ENCODE data around the gene PROM1.
A peak's percentile ranks its signal among the peaks of the same experiment; 100 is the strongest.

The PROM1 gene

DNA sequence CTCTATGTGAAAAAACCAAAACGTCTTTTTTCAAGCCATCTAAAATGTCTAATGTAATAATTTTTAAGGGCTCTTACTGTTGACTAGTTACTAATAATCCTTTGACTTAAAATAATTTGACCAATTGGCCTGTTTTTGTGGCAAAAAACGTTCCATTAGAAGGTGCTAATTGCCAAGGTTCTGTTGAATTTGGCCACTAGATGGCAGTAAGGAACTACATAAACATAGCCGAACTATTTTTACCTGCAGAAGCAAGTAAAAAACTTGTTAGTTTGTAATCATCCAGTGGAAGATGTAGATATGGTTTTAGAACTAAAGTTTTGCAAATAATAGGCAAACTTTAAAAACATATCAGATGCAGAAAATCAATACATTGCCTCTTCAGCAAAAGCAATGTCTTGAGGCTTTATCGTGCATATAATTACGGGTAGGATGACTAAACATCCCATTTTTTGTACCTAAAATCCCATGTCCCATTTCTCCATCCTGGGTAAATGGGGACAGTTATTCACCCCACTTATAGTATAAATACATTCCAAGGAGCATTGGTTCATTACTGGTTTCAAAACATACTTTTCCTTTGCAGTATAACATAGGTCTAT, 57.6 kb downstream of the PROM1 start:
- FAIRE-seq: peak; percentile 81

DNA sequence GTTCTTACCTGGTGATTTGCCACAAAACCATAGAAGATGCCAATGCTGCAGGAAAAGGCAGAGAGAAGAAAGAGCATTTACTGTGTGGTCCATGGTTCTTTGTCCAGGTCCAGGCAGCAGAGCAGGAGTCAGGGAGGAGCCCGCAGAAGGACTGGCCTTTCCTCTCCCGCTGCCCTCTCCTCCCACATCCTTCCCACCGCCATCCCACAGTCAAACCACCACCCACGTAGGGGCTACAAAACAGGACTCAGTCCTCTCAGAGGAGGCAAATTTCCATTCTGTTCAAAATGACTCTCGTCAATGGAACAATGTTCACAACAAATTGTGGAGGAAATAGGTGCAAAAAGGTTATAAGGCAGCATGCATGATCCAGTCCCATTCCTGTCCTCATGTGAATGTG, 58.6 kb downstream of the PROM1 start:
- no peak for FAIRE-seq

DNA sequence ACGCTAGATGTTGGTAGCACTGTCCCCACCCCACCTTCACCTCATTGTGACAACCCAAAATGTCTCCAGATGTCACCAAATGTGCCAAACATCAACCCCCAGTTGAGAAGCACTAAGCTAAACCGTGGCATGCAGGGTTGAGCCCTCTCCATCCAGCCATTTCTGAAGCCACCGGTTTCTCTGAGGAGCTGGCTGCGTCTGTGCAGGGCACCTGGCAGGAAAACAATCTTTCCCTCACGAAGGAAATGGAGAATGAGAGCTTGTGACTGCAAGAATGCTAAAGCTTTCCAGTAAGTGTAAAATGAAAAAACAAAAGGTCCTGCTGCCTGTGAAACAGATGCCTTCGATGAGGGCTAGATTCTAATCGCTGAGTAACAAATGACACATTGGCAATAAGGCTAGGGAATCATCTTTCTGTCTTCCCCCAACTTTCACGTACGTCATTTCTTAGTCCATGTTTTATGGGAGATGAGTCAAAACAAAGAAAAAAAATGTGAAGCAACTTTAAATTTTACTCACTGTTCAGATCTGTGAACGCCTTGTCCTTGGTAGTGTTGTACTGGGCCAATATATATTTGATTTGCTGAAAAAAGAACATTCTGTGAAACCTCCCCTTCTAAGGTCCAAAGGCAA, 59.9 kb downstream of the PROM1 start:
- FAIRE-seq: no peak

DNA sequence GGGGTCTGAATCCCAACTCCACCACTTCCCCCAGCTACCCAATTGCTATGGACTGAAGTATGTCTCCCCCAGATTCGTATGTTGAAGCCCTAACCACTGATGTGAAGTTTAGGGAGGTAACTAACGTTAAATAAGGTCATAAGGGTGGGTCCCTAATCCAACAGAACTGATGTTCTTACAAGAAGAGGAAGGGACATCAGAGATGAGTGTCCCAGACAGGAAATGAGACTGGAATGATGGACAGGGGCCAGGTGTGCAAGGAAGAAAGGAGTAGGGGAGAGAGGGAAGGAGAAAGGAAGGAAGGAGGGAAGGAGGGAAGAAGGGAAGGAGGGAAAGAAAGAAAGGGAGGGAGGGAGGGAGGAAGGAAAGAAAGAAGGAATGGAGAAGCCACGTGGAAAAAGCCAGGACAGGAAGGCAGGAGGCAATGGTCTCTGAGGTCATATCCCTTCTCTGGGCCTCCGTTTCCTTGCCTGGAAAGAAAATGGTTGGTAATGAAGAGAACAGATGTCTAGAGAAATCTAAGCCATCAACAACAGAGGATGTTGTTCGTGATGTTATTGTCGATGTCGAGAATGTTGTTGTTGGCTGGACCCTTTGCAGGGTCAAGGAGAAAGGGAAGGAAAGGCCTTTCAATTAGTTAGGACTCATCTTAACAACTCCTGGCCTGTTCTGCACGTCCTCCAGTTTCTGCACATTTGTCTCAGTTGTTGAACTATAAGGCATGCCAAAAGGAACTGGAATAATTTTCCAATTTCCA, 61.8 kb downstream of the PROM1 start:
- no peak for FAIRE-seq

DNA sequence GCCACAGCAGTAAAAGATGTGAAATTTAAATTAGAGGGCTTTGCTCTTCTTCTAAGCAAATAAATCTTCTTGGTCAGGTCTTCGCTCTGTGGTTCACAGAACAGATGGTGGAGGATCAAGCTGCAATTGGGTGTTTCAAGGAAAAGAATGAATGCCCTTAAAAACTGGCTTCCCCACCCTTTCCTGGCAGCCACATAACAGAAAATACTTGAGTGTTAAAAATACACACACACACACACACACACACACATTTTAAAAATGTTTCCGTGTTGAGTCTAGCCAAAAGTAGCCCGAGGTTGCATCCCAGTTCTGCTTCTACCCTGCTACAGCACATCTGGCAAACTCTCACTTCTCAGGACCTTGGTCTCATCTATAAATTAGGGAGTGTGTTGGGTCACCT, 64.2 kb downstream of the PROM1 start:
- FAIRE-seq: no peak

DNA sequence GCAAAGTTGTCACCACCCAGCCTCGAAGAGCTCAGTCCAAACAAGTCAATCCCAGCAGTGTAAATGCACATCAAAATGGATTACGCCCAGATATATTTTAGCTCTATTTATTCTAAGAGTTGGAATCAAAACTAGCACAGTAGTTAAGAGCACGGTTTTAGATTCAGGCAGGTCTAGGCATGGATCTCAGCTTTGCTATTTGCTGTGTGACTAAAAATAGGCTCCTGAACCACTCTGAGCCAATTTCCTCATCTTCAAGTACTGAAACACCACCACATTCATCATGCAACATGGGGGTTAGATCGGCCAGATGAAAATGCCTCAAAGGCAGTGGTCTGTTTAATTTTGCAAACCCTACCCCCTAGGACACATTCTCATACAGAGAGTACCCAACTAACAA, 65.0 kb downstream of the PROM1 start:
- no peak for FAIRE-seq

DNA sequence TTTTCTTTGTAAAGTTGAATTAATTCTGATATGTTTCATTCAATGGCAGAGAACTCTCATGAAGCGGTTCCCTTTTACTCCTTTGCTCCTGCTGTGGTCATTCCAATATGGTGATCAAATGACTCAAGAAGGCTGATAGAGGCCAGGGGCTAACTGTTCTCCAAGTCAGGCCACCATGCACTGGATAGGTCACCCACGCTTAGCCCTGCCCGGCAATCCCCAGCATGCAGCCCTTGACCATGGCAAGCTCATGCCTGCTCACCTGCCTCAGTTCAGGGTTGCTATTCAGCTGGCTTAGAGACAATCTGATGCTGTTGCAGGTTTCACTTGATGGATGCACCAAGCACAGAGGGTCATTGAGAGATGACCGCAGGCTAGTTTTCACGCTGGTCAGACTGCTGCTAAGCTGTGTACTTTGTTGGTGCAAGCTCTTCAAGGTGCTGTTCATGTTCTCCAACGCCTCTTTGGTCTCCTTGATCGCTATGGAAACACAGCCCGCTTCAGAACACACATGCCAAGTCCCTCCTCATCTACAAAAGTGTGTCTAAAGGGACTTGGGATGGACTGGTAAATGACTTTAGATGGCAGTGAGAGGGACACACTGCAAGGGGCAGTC, 65.7 kb downstream of the PROM1 start:
- FAIRE-seq: no peak

DNA sequence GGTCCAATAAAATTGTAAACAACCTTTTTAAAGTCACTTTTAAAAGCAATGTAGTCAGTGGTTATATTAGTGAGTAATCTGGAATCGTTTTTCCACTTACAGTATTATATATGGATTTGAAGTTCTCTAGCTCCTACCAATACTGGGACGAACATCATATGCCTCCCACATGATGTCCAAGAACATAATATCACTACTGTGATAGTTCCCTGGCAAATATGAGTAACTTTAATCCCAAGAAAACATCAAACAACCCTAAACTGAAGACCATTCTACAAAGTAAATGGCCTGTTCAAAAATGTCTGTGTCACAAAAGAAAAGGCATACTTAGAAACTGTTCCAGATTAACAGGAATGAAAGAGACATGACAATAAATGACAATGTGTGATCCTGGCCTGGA, 67.3 kb downstream of the PROM1 start:
- no peak for FAIRE-seq

DNA sequence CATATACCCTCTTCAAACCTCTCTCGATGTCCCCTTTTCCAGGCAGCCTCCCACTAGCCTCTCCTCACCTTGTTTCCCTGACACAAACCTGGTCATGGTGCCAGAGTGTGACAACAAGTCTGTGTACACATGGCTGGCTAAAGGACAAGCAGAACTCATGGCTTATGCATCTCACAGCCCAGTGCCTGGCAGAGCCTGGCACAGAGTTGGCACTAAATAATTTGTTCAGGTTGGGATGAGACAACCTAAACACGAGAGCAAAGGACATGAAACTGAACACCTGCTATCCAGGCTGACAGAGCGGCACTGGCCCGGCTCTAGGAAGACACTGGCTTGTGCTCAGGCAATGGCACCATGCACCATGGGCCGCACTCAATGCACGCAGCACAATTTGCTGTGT, 72.7 kb downstream of the PROM1 start:
- FAIRE-seq: no peak

DNA sequence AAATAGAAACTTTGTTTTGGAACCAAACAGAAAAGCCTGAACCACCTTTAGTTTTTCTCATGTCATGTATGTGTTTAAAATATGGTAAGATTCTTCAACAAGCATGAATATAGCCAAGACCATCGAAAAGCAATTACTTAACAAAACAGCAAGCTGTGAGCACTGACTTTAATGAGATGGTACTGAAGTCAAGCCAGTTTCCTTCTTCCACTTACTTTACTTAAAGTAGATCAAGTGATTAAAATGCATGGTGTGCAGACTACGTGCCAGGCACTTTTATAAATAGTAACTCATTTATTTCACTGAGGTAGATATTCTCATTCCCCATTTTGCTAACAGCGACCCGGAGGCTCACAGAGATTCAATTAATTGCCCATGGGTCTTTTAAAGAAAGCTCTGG, 74.7 kb downstream of the PROM1 start:
- FAIRE-seq: no peak

DNA sequence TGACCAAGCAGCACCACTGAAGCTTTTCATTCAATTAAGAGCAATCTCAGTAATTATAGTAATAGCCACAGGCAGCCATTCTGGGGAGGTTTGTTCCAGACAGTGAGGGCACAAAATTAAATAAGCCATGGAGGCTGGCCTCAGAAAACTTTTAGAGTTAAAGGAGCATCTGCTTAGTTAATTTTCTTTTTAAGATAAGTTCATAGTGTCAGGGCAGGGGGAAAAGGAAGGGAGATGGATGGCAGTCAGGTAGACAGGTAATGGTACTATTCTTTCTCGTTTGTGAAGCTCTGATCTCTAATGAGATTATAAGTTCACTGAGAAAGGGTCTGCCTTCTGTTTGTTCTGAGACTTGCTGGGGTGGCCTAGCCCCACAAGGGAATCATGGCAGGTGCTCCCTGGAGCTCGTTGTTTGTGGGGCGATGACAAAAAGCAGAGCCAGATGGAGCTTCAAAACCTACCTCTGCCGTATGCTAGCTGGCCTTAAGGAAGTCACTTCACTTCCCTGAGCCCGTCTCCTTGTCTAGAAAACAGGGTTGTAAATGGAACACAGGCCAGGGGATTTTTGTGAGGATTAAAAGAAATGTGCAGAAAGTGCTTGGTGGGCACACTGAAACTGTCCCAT, 76.2 kb downstream of the PROM1 start:
- no peak for FAIRE-seq

DNA sequence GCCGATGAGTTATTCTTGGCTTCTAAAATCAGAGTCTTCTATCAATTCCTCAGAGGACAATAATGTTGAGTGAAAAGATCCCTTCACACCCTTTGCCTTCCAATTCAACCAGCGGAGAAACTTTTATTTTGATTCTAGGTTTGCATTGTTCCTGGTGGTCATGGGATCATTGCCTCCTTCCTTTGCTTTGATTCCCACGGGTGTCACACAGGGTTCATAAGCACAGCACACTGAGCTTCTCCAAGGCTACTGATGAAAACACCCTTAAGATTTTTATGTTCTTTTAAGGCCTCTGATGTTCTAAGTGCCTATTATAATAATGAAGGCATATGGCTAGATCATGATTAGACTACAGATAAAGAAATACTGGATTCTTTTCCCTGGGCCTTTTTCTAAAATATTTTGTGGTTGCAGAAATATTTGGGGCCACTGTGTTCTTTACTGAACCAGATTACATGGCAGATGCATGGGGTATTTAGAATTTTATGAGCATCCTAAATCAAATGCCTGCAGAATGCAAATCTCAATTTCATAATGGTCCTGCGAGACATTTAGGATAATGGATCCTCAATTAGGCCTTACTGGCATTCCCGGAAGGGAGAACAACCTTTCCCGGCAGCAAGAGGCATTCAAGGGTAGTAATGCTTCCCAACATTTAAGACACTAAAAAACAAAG, 76.9 kb downstream of the PROM1 start:
- FAIRE-seq: no peak

DNA sequence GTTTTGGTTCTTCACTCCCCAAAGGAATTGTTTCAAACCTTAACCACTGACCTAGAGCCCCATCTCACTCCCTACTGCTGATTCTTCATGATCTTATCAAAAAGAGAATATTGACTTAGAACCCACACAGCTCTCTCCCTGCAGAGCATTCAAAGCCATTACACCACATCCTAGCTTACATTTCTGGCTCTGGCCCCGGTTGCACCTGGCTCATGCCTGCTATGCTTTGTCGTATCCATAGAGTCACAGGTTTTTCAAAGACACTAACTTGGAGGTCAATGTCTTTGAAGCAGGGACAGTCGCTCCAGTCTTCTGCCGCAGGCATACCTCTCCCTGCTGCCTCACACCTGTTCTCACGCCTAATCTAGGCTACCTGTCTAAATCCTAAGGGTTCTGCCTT, 78.1 kb downstream of the PROM1 start:
- no peak for FAIRE-seq

DNA sequence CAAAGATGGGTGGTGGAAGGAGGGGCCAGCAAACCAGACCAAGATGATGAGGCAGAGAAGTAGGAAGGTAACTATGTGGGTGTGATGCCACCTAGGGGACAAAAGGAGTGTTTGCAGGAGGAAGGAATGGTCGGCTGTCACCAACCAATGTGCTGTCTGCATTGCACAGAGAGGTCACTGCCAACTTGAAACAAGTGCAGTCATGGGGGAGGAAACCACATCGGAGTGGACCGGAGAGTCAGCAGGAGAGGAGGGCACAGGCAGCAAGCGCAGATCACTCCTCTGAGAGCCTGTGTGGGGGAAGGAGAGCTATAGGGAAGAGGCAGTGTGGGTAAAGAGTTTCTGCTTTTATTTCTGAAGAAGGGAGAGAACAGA, 82.4 kb downstream of the PROM1 start:
- peak; percentile 48 for FAIRE-seq

DNA sequence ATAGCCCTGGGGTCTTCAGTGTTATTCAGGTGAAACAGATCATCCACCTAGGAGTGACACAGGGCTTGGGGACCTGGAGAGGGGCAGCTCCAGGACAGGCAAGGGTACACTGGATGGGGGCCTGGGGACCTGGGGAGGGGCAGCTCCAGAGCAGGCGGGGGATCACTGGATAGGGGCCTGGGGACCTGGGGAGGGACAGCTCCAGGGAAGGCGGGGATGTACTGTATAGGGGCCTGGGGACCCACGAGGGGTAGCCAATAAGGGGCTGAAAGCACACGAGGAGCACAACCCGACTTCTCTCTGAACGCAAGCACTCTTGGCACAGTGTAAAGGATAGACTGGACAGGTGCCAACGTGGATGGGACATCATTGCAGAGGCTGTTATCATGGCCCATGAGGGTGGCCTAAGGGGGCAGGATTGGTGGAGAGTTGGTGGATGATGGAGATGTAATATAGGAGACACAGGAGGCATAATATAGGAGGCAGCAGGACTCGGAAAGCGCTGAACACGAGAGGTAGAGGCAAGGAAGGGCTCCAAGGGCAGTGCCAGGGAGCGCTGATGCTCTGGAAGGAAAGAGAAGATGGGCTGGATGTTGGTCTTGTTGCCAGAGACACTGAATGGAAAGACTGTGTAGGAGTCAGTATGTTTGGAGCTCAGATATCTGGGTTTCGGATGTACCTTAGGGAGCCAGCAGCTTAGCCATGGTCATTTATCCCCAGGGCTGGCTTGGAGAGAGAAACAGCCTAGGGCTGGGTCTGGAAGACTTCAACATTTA, 82.9 kb downstream of the PROM1 start:
- FAIRE-seq: no peak

DNA sequence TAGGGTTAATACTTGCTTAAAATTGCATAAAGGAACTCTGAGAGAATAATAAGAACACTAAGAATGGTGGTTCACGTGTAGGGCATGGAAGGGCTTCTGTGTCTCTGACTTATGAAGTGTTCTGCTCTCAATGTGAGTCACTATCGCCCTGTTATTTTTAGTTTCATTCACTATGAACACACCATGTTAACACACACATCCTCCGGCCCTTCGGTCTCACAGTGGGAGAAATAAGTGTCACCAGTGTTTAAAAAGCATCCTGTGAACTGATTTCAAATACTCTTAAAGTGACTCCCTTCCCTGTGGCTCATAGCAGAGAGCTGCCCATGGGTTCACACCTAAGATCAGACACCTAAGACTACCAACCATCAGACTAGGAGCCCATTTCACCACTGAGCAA, 87.0 kb downstream of the PROM1 start:
- FAIRE-seq: no peak

DNA sequence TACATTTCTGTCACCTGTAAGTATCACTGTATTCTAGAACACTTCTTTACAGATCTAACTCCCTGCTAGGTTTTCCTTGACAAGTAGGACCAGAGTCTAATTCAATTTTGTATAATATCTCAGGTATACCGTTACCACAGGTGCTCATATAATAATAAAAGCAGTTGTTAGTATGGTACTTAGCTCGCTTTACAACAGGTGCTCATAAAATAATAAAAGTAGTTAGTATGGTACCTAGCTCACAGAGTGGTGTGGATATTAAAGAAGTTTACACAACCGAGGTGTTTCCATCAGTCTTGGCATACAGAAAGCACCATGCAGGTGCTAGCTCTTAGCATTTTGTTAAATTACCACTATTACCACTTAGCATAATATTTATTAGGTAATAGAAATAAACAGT, 88.0 kb downstream of the PROM1 start:
- no peak for FAIRE-seq

DNA sequence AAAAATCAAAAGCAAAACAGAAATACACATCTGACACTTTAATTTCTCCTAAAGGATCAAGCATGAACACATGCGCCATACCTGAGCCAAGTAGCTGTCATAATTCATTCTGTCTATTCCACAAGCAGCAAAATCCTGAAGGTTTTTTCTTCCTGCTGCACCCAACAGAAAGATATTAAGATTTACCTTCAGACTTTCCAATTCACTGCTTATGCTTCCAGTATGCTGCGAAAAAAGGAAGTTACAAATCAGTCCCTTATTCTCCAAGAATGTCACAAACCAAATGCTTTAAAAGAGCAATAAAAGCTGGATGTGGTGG, 91.7 kb downstream of the PROM1 start:
- no peak for FAIRE-seq

DNA sequence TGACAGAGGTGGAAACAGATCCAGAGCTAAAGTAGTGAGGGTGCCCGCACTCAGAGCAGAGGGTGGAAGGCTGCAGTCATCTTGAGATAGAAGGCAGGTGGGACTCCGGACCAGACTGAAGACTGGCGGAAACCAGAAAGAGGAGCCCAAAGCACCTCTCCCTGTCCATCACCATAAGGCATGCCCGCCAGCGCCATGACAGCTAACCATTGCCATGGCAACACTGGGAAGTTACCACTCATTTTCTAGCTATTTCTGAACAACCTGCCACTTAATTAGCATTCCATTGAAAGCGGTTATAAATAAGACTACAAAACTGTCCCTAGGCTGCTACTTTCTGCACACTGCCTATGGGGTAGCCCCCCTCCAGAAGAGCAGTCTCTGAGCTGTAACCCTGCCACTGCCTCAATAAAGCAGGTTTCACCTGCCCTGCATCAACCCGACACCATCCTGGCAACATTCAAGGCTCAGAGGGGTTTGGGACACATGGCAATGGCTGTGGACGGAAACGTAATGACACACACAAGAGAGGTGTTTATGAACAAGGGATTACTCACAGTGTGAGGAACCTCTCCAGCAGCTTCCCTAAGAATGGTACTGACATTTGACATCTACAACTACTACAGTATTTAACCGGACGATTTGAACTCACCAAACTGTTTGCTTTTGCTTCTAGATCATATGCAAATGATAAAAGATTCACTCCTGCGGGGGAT, 93.1 kb downstream of the PROM1 start:
- no peak for FAIRE-seq

DNA sequence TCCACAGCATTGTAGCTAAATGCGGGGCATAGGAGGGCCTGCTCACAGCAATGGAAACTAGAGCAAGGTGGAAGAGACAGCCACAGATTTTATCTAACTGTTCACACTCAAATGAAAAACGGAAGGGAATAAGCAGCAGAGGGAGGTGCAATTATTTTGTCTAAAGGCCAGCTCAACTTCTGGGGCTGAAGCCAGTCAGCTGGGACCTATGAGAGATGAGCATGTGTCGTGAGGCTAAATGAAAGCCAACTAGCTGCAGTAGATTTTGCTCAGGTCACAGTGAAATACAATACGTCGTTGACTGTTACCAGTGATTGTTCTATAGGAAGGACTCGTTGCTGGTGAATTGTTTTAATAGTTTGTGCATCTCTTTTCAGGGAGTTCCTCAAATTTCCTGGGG, 94.4 kb downstream of the PROM1 start:
- no peak for FAIRE-seq

DNA sequence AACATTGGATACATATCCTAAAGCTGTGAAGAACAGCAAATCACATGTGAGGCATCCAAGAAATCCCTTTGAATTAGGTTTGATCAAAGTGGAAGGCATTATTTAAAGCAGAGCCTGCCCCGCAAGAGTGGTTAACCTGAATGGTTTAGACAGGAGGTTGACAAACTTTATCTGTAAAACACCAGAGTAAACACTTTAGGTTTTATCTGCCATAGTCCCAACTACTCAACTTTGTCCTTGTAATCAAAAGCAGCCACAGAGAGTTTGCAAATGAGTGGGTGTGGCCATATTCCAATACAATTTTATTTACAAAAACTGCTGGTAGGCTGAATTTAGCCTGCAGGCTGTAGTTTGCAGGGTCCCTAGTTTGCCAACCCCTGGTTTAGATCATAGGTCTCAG, 95.6 kb downstream of the PROM1 start:
- no peak for FAIRE-seq

DNA sequence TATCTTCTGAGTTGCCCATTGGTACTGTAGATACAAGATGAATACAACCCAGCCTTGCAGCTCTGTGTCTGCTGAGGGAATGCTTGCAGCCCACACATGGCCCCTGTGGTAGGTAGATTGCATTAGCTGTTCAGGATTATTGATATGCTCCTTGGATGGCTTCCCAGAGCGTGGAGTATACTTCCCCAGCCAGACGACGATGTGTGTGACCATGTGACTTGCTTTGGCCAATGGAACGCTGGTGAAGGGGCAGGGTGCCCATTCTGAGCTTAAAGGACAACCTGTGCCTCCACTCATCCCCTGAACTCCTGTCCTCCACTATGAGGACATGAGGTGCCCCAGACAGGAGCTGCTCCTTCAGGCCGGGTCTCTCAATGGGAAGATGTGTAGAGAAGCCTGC, 96.9 kb downstream of the PROM1 start:
- FAIRE-seq: no peak

Measured in TTC549 (cell line).